H1 (cell line): ENCODE measurements around the gene IQCM. TPM values are rescaled to one million over a fixed set of nuclear protein-coding genes. Genes with fewer than 3 reads are reported as not detected.

Source experiments
- CHD1 ChIP-seq: IDR thresholded peaks from 2 replicates; pipeline ENCODE4 v1.6.1; 2012; ENCODE audit warnings: low read depth, low read length, improper control_type of control experiment
- CHD7 ChIP-seq: fragments of 300-600 bp; sonication (generic); IDR thresholded peaks from 2 replicates; pipeline ENCODE4 v1.7.1; 2012; ENCODE audit warnings: low read length, moderate library complexity, mild to moderate bottlenecking, inconsistent platforms; ENCODE audit not compliant: insufficient replicate concordance
- polyA plus RNA-seq, 7 experiments: library from polyadenylated mRNA; depleted of rRNA in 3 of 7; stranded (reverse) in 5 of 7; unstranded in 2 of 7; fragments of >200 nt in 5 of 7; fragments of 200-250 nt in 2 of 7; gene quantifications; 1 replicate in 5 of 7; 2 replicates in 1 of 7; 4 replicates in 1 of 7; pipeline versions ENCODE4 v1.2.1 to v1.2.3, GENCODE V29; 2011 to 2013; ENCODE audit warnings: missing spikeins in 2 of 7, mixed read lengths in 2 of 7
- total RNA-seq: library from RNA; stranded (reverse); fragmentation: NEBNext Ultra II Directional; extraction: Animal tissue kit (Norgen Biotek cat#: 25700); gene quantifications from 2 replicates; pipeline ENCODE4 v1.2.1, GENCODE V29; 2021

The IQCM gene
- total and polyA plus RNA-seq, 2 of the 8 experiments (the other 6 are each of a cell fraction or from before 2014, with no cell fraction given), result not detected

DNA sequence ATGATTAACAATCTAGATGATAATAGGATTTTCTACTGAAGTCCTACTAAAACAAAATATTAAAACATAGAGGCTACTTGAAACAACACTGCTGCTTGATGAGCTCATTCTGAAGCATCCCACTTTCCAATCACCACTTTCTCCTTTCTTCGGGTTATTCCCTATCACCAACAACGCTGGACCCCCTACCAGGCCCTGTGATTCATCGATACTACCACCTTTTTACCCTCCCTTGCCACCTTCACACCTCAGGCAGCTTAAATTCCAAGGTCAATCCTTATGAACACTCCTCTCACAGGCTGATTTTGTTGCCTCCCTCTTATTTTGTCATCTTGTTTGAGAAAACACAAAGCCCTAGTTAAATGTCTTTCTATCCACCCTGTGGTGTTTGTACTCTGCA is 102.6 kb downstream of the IQCM start (continued):
- TF ChIP-seq CHD7, result no peak
- no peak for TF ChIP-seq CHD1
